HG02885 (cell line): Measurements from ENCODE around the gene AMPH.

Experiments used
- ATAC-seq: cut with Tn5 transposase; IDR thresholded peaks from one replicate; pipeline ENCODE4 v1.9.1; 2021; ENCODE audit warnings: mild to moderate bottlenecking; ENCODE audit not compliant: unreplicated experiment, poor library complexity

AMPH gene

GRCh38 chr7:38335128-38335491, 296.1 kb downstream of the AMPH start:
- ATAC-seq = no peak

DNA sequence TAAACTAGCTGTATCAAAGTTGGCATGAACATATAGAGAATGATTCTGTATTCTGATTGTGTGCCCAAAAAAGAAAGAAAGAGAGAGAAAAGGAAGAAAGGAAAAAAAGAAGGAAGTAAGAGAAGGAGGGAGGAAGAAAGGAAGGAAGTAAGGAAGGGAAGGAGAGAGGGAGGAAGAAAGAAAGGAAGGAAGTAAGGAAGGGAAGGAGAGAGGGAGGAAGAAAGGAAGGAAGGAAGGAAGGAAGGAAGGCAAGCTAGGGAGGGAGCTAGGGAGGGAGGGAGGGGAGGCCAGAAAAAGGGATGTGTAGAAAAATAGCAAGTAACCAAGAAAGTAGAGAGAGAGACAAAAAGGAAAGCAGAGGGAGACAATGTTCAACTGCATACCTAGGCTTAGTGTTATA, 297.0 kb downstream of the AMPH start:
- ATAC-seq = no peak
